ENCODE results near the gene DSG2.

DNA sequence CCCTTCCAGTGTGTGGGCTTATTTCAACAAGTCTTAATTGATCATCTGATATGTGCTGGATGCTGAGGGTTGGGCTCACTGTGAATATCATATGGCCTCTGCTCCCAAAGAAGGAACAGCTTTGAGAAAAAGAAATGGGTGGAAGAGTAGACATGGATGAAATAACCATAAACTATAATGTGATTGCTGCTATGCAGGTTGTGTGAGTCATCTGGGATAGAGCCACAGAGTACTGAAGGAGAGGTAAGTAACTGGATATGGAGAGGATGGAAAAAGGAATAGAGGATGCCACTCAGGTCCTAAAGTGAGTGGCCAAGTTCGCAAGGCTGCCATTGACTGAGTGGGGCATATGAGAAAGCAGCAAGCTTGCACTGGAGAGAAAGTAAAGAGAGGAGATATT lies 8.7 kb upstream of the DSG2 start:
- TF ChIP-seq POLR2A (IDR thresholded peaks at IDR 0.05; ENCODE audit: low read depth) (no peak), EP300 (IDR thresholded peaks at IDR 0.05) (no peak)
- TF ChIP-seq, protein P1, sequence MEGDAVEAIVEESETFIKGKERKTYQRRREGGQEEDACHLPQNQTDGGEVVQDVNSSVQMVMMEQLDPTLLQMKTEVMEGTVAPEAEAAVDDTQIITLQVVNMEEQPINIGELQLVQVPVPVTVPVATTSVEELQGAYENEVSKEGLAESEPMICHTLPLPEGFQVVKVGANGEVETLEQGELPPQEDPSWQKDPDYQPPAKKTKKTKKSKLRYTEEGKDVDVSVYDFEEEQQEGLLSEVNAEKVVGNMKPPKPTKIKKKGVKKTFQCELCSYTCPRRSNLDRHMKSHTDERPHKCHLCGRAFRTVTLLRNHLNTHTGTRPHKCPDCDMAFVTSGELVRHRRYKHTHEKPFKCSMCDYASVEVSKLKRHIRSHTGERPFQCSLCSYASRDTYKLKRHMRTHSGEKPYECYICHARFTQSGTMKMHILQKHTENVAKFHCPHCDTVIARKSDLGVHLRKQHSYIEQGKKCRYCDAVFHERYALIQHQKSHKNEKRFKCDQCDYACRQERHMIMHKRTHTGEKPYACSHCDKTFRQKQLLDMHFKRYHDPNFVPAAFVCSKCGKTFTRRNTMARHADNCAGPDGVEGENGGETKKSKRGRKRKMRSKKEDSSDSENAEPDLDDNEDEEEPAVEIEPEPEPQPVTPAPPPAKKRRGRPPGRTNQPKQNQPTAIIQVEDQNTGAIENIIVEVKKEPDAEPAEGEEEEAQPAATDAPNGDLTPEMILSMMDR (IDR thresholded peaks at IDR 0.05): no peak

Measured in esophagus muscularis mucosa (tissue), 4 donors.